ENCODE measurements around the gene TMEM92.
A peak's percentile ranks its signal among the peaks of the same experiment; 100 is the strongest.
"Not testable (repeated sequence)": the region's sequence is repeated elsewhere in the genome, so short reads cannot be mapped to it uniquely, and the experiment has no call there.

The TMEM92 gene

GRCh38 chr17:50270435-50271362, 3.6 kb upstream of the TMEM92 start:
- no peak overlapping the region for H3K4me3 ChIP-seq (ENCODE audit: low read depth, low read length)
- DNase-seq (ENCODE audit: low read depth), result no peak
- TF ChIP-seq CTCF (IDR thresholded peaks at IDR 0.05; ENCODE audit: insufficient read depth, low read depth, low read length, missing control alignments), result no peak

- H3K4me3 ChIP-seq (ENCODE audit: low read depth, low read length); DNase-seq (ENCODE audit: low read depth): not testable (repeated sequence)
These were observed 2.9 kb upstream of the TMEM92 start for GRCh38 chr17:50271363-50271750.

- no peak overlapping the region for H3K4me3 ChIP-seq (ENCODE audit: low read depth, low read length)
- TF ChIP-seq CTCF (IDR thresholded peaks at IDR 0.05; ENCODE audit: insufficient read depth, low read depth, low read length, missing control alignments), result no peak
- DNase-seq (ENCODE audit: low read depth), result no peak
These were observed 2.0 kb upstream of the TMEM92 start for GRCh38 chr17:50272246-50272645.

GRCh38 chr17:50272711-50273653, 1.3 kb upstream of the TMEM92 start:
- peak; percentile 24 for DNase-seq (ENCODE audit: low read depth)
- TF ChIP-seq CTCF (IDR thresholded peaks at IDR 0.05; ENCODE audit: insufficient read depth, low read depth, low read length, missing control alignments), result peak; percentile 77
- H3K4me3 ChIP-seq (ENCODE audit: low read depth, low read length), result no peak overlapping the region

GRCh38 chr17:50273654-50274040, 619 bp upstream of the TMEM92 start:
- TF ChIP-seq CTCF (IDR thresholded peaks at IDR 0.05; ENCODE audit: insufficient read depth, low read depth, low read length, missing control alignments), result no peak
- no peak for DNase-seq (ENCODE audit: low read depth)
- H3K4me3 ChIP-seq (ENCODE audit: low read depth, low read length), result no peak overlapping the region

GRCh38 chr17:50274897-50275221, 593 bp downstream of the TMEM92 start:
- TF ChIP-seq CTCF (IDR thresholded peaks at IDR 0.05; ENCODE audit: insufficient read depth, low read depth, low read length, missing control alignments), result no peak
- DNase-seq (ENCODE audit: low read depth), result no peak
- no peak overlapping the region for H3K4me3 ChIP-seq (ENCODE audit: low read depth, low read length)

- TF ChIP-seq CTCF (IDR thresholded peaks at IDR 0.05; ENCODE audit: insufficient read depth, low read depth, low read length, missing control alignments), result no peak
- no peak overlapping the region for H3K4me3 ChIP-seq (ENCODE audit: low read depth, low read length)
- no peak for DNase-seq (ENCODE audit: low read depth)
These were observed 1.0 kb downstream of the TMEM92 start for GRCh38 chr17:50275279-50275678.
